ENCODE data around the gene RAB39A.
"Not testable (repeated sequence)": the region's sequence is repeated elsewhere in the genome, so short reads cannot be mapped to it uniquely, and the experiment has no call there.

DNA sequence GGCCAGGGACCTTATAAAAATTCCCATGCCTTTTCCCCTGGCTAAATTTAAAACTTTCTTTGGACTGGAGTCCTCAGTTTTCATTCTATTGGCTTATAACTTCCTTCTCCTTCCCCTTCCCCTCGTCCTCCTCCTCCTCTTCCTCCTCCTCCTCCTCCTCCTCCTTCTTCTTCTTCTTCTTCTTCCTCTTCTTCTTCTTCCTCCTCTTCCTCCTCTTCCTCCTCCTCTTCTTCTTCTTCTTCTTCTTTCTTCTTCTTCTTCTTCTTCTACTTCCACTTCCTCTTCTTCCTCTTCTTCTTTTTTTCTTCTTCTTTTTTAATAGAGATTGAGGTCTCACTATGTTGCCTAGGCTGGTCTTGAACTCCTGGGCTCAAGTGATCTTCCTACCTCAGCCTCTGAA lies 4.7 kb upstream of the RAB39A start:
- not testable (repeated sequence) for TF ChIP-seq POLR2A (IDR thresholded peaks at IDR 0.05; ENCODE audit: low read depth); EP300 (IDR thresholded peaks at IDR 0.05); POLR2AphosphoS5 (IDR thresholded peaks at IDR 0.05)
- TF ChIP-seq, protein P1, sequence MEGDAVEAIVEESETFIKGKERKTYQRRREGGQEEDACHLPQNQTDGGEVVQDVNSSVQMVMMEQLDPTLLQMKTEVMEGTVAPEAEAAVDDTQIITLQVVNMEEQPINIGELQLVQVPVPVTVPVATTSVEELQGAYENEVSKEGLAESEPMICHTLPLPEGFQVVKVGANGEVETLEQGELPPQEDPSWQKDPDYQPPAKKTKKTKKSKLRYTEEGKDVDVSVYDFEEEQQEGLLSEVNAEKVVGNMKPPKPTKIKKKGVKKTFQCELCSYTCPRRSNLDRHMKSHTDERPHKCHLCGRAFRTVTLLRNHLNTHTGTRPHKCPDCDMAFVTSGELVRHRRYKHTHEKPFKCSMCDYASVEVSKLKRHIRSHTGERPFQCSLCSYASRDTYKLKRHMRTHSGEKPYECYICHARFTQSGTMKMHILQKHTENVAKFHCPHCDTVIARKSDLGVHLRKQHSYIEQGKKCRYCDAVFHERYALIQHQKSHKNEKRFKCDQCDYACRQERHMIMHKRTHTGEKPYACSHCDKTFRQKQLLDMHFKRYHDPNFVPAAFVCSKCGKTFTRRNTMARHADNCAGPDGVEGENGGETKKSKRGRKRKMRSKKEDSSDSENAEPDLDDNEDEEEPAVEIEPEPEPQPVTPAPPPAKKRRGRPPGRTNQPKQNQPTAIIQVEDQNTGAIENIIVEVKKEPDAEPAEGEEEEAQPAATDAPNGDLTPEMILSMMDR (IDR thresholded peaks at IDR 0.05), result not testable (repeated sequence)
